ENCODE data around the gene NIN.

The NIN gene

DNA sequence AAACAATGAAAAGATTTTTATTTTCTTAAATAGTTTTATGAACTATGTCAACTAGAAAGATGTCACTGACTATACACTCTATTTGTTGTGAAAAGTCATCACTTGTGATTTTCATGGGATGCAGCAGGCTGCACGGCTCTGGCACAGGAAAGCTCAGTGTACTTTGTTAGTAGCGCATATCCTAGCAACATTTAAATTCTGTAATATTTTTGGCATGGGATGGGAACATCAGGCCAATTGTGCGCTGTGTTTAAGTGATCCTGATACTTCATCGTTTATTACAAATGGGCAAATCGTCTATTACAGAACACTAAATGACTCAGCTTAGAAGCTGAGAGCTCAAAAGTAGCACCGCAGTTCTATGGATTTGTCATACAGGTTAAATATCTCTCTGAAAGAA, 102.1 kb downstream of the NIN start (continued):
- TF ChIP-seq TSHZ2 (CRISPR knock-in tag; IDR thresholded peaks at IDR 0.05) = no peak

GRCh38 chr14:50726372-50727107, 104.4 kb downstream of the NIN start:
- TF ChIP-seq OSR1 (CRISPR knock-in tag; IDR thresholded peaks at IDR 0.05) = no peak
- TF ChIP-seq ZFP3 (CRISPR knock-in tag; IDR thresholded peaks at IDR 0.05) = no peak
- TF ChIP-seq ZC3H10 (CRISPR knock-in tag; IDR thresholded peaks at IDR 0.05) = no peak
- TF ChIP-seq TSHZ2 (CRISPR knock-in tag; IDR thresholded peaks at IDR 0.05) = no peak
- TF ChIP-seq ZNF8 (CRISPR knock-in tag; IDR thresholded peaks at IDR 0.05) = no peak
- TF ChIP-seq ISL1 (CRISPR knock-in tag; IDR thresholded peaks at IDR 0.05) = no peak
- no peak for TF ChIP-seq TCF4 (CRISPR knock-in tag; IDR thresholded peaks at IDR 0.05; ENCODE audit: borderline replicate concordance)
- no peak for TF ChIP-seq SNAI2 (CRISPR knock-in tag; IDR thresholded peaks at IDR 0.05)
- no peak for TF ChIP-seq ESRRG (CRISPR knock-in tag; IDR thresholded peaks at IDR 0.05)
- ATAC-seq = peak; percentile 35; the same call in 2 of the 3 replicates

DNA sequence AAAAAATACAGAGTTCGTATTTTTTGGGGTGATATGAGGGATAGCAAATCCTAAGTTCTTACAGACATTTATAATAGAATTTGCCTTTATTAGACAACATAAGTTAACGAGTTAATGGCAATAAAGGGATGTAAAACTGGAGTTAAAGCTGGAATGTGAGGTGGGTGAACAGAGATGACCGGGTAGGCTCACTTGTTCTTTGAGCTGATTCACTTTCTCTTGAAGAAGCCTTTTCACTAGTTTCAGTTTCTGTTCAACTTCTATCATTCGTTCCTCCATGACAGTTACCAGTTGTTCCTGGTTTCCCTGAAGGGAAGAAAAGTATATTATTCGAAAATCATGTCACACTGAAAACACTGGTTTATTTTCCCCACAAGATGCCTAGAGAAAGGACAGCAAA, 105.2 kb downstream of the NIN start:
- no peak for TF ChIP-seq PPARA (CRISPR knock-in tag; IDR thresholded peaks at IDR 0.05; ENCODE audit: borderline replicate concordance)
- TF ChIP-seq SNAI2 (CRISPR knock-in tag; IDR thresholded peaks at IDR 0.05) = no peak
- no peak for TF ChIP-seq ZNF8 (CRISPR knock-in tag; IDR thresholded peaks at IDR 0.05)
- no peak for TF ChIP-seq TCF4 (CRISPR knock-in tag; IDR thresholded peaks at IDR 0.05; ENCODE audit: borderline replicate concordance)
- TF ChIP-seq PATZ1 (CRISPR knock-in tag; IDR thresholded peaks at IDR 0.05; ENCODE audit: borderline replicate concordance) = no peak
- no peak for TF ChIP-seq TSHZ2 (CRISPR knock-in tag; IDR thresholded peaks at IDR 0.05)
- TF ChIP-seq CSDC2 (CRISPR knock-in tag; IDR thresholded peaks at IDR 0.05) = no peak
- TF ChIP-seq ISL1 (CRISPR knock-in tag; IDR thresholded peaks at IDR 0.05) = no peak
- TF ChIP-seq GLIS3 (CRISPR knock-in tag; IDR thresholded peaks at IDR 0.05) = no peak
- TF ChIP-seq ZNF565 (CRISPR knock-in tag; conservative IDR thresholded peaks at IDR 0.05; ENCODE audit: low read depth) = no peak
- TF ChIP-seq ZC3H10 (CRISPR knock-in tag; IDR thresholded peaks at IDR 0.05) = no peak
- TF ChIP-seq TOX (CRISPR knock-in tag; IDR thresholded peaks at IDR 0.05; ENCODE audit: borderline replicate concordance) = no peak
- no peak for TF ChIP-seq ZFP30 (CRISPR knock-in tag; IDR thresholded peaks at IDR 0.05)
- no peak for TF ChIP-seq ARNTL (CRISPR knock-in tag; IDR thresholded peaks at IDR 0.05; ENCODE audit: borderline replicate concordance, low read depth)
- no peak for TF ChIP-seq ESRRG (CRISPR knock-in tag; IDR thresholded peaks at IDR 0.05)
- no peak for TF ChIP-seq POU6F1 (CRISPR knock-in tag; IDR thresholded peaks at IDR 0.05; ENCODE audit: borderline replicate concordance, low read depth)
- no peak for TF ChIP-seq ZFP3 (CRISPR knock-in tag; IDR thresholded peaks at IDR 0.05)
- TF ChIP-seq ZNF70 (CRISPR knock-in tag; IDR thresholded peaks at IDR 0.05) = no peak
- no peak for TF ChIP-seq CREB5 (CRISPR knock-in tag; IDR thresholded peaks at IDR 0.05; ENCODE audit: low read depth)
- no peak for TF ChIP-seq CSRNP3 (CRISPR knock-in tag; IDR thresholded peaks at IDR 0.05)

More for the DNA sequence above, 105.2 kb downstream of the NIN start:
- no peak for ATAC-seq

All from SK-N-SH treated with all-trans-retinoic acid at 6 μM for 48 hours (cell line).